OCI-LY3 (cell line): ENCODE results near the gene NTNG2.

Experiments
- H2AFZ ChIP-seq: fragments of 200-600, 300-600 bp; shearing (Covaris generic); 2 replicates; pipeline ENCODE4 v1.6.0; 2014; ENCODE audit warnings: antibody characterized with exemption, low read depth, low read length
- H3K27ac ChIP-seq: fragments of 200-600, 300-600 bp; sonication (generic); 2 replicates; pipeline ENCODE4 v1.5.1; 2014; ENCODE audit warnings: mild to moderate bottlenecking, low read length, moderate library complexity, mixed read lengths
- H3K27me3 ChIP-seq: fragments of 200-600, 300-600 bp; sonication (generic); 2 replicates; pipeline ENCODE4 v1.6.1; 2014; ENCODE audit warnings: low read depth, low read length, mixed read lengths
- H3K36me3 ChIP-seq: fragments of 200-600, 300-600 bp; sonication (generic); replicated peaks from 2 replicates; pipeline ENCODE3; 2014; ENCODE audit warnings: low read depth, low read length, mixed read lengths
- H3K4me1 ChIP-seq: fragments of 300-600, 200-600 bp; sonication (generic); 2 replicates; pipeline ENCODE4 v1.6.1; 2014; ENCODE audit warnings: low read length, mixed read lengths
- H3K4me2 ChIP-seq: fragments of 200-600, 300-600 bp; sonication (generic); 2 replicates; pipeline ENCODE4 v1.6.1; 2014; ENCODE audit warnings: low read length, mixed read lengths
- H3K4me3 ChIP-seq: fragments of 300-600, 200-600 bp; sonication (generic); 2 replicates; pipeline ENCODE4 v1.5.1; 2014; ENCODE audit warnings: antibody characterized with exemption, mild to moderate bottlenecking, low read length, moderate library complexity
- H3K79me2 ChIP-seq: fragments of 300-600, 200-600 bp; shearing (Covaris generic); 2 replicates; pipeline ENCODE4 v1.6.1; 2014; ENCODE audit warnings: mild to moderate bottlenecking, low read length, mixed read lengths
- H3K9ac ChIP-seq: fragments of 300-600, 200-600 bp; shearing (Covaris generic); 2 replicates; pipeline ENCODE4 v1.6.0; 2014; ENCODE audit warnings: mild to moderate bottlenecking, low read length, moderate library complexity
- H3K9me3 ChIP-seq: fragments of 200-600, 300-600 bp; shearing (Covaris generic); 2 replicates; pipeline ENCODE4 v1.6.1; 2014; ENCODE audit warnings: low read length, mixed read lengths; ENCODE audit not compliant: insufficient read depth
- H4K20me1 ChIP-seq: fragments of 200-600, 300-600 bp; sonication (generic); 2 replicates; pipeline ENCODE4 v1.6.1; 2016; ENCODE audit warnings: low read length, mixed read lengths; ENCODE audit not compliant: insufficient read depth
- EZH2phosphoT487 ChIP-seq: fragments of 200-600 bp; shearing (Covaris generic); IDR thresholded peaks from 2 replicates; pipeline ENCODE4 v1.6.1; 2018; ENCODE audit warnings: antibody characterized with exemption, mixed run types, low read depth
- TF ChIP-seq, protein P1 (sequence below): fragments of 200-600, 300-600 bp; sonication (generic); IDR thresholded peaks from 2 replicates; pipeline ENCODE4 v1.5.1; 2014; ENCODE audit warnings: antibody characterized with exemption, low read length, low read depth

The NTNG2 gene

DNA sequence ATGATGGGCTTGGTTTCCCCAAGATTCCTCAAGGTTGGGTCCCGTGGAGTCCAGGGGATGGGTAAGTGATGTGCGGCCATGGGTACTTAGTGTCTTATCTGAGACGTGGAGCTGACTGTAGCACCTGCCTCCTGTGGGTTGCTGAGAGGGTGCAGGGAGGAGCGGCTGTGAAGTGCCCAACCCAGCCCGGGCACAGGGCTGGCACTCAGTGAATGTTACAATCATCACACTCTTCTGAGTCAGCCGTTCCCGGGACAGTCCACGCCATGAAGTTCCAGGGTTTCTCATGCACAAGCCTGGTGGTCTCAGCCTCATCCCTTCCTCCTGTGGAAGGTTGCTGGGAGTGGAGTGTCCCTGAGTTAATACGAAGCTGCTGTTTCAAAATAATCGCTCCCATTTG lies 29.1 kb downstream of the NTNG2 start:
- Histone ChIP-seq H3K27me3 (peaks cover 14% of the 10 kb centered on the region), H3K4me2 (no peak overlapping the region), H3K4me1 (peaks cover 22% of the 10 kb centered on the region), H3K27ac (no peak overlapping the region), H3K4me3 (no peak overlapping the region), H3K9me3 (no peaks in the 10 kb centered on the region), H4K20me1 (no peaks in the 10 kb centered on the region), H3K79me2 (no peaks in the 10 kb centered on the region), H2AFZ (no peak overlapping the region), H3K9ac (no peak overlapping the region), H3K36me3 (no peaks in the 10 kb centered on the region)
- TF ChIP-seq EZH2phosphoT487: no peak
- TF ChIP-seq, protein P1, sequence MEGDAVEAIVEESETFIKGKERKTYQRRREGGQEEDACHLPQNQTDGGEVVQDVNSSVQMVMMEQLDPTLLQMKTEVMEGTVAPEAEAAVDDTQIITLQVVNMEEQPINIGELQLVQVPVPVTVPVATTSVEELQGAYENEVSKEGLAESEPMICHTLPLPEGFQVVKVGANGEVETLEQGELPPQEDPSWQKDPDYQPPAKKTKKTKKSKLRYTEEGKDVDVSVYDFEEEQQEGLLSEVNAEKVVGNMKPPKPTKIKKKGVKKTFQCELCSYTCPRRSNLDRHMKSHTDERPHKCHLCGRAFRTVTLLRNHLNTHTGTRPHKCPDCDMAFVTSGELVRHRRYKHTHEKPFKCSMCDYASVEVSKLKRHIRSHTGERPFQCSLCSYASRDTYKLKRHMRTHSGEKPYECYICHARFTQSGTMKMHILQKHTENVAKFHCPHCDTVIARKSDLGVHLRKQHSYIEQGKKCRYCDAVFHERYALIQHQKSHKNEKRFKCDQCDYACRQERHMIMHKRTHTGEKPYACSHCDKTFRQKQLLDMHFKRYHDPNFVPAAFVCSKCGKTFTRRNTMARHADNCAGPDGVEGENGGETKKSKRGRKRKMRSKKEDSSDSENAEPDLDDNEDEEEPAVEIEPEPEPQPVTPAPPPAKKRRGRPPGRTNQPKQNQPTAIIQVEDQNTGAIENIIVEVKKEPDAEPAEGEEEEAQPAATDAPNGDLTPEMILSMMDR: no peak

DNA sequence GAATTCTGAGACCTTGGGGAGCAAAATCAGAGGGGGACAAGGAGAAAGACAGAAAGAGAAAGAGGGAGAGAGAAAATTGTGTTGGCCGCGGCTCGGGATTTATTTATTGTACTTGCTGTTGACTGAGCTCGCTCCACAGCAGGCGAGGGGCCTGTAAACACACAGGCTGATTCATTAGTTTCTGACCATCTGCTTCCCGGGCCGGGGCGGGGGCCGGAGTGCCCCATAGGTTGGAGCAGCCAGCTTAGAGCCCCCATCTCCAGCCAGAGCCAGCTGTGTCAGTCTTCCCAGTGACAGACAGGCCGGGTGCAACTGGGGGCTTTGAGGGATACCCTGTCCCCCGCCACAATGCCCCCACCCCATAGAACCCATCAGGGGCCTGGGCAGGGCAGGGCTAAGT lies 30.9 kb downstream of the NTNG2 start:
- Histone ChIP-seq H4K20me1 (no peaks in the 10 kb centered on the region), H3K4me2 (no peak overlapping the region), H3K79me2 (no peaks in the 10 kb centered on the region), H3K27ac (no peak overlapping the region), H3K4me3 (no peak overlapping the region), H3K36me3 (no peaks in the 10 kb centered on the region), H2AFZ (no peak overlapping the region), H3K4me1 (peaks cover 5% of the 10 kb centered on the region), H3K27me3 (0 out of 2 replicates have a peak, but pooled peaks cover 3% of the 10 kb centered on the region), H3K9me3 (no peaks in the 10 kb centered on the region), H3K9ac (no peak overlapping the region)
- TF ChIP-seq EZH2phosphoT487: no peak
- TF ChIP-seq, protein P1: no peak

DNA sequence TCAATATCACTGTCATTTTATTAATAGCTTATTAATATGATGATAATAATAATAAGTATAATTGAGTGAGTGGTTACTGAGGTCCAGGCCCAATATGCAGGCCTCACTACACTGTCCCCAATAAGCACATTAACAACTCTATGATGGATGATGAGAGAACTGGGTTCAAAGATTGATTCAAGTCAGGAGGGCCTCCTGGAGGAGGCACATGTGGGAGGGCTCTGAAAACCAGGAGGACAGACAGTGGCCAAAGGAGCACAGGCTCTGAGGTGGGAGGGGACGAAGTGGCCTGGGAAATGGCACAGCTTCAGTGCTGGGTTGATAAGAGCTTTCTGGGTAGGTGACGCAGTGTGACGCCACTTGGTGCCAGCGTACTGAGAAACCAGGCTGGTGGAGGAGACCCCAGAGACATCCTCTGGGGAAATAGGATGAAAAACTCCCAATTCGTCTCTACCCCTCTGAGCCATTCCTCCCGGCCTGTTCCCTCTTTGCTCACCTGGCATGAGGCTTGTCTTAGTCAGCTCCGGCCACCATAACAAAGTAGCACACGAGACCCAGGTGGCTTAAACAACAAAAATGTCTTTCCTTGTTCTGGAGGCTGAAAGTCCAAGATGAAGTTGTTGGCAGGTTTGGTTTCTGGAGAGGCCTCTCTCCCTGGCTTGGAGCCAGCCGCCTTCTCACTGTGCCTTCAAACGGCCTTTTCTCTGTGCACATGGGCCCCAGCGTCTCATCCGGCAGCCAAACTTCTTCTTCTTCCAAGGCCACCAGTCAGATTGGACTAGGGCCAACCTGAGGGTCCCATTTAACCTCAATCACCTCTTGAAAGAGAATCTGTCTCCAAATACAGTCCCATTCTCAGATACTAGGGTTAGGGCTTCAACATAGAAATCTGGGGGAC lies 31.6 kb downstream of the NTNG2 start:
- H3K27ac ChIP-seq: no peak overlapping the region
- no peaks in the 10 kb centered on the region for H3K36me3 ChIP-seq
- no peak for TF ChIP-seq EZH2phosphoT487
- TF ChIP-seq, protein P1: no peak

GRCh38 chr9:132194508-132194907 lies 32.6 kb downstream of the NTNG2 start:
- Histone ChIP-seq H3K9ac (no peak overlapping the region), H3K79me2 (no peaks in the 10 kb centered on the region), H3K27ac (no peak overlapping the region), H3K9me3 (no peaks in the 10 kb centered on the region), H2AFZ (no peak overlapping the region), H3K36me3 (peaks cover 3% of the 10 kb centered on the region), H3K4me2 (no peak overlapping the region), H4K20me1 (no peaks in the 10 kb centered on the region), H3K27me3 (0 out of 2 replicates have a peak, but pooled peaks cover 3% of the 10 kb centered on the region), H3K4me3 (no peak overlapping the region), H3K4me1 (no peaks in the 10 kb centered on the region)
- TF ChIP-seq, protein P1: no peak
- no peak for TF ChIP-seq EZH2phosphoT487

More for the DNA sequence above, 31.6 kb downstream of the NTNG2 start:
- no peak overlapping the region for H2AFZ ChIP-seq
- H3K27me3 ChIP-seq: 0 out of 2 replicates have a peak, but pooled peaks cover 3% of the 10 kb centered on the region
- no peak overlapping the region for H3K9ac ChIP-seq
- H3K9me3 ChIP-seq: no peaks in the 10 kb centered on the region
- no peak overlapping the region for H3K4me2 ChIP-seq
- no peaks in the 10 kb centered on the region for H3K4me1 ChIP-seq
- no peaks in the 10 kb centered on the region for H4K20me1 ChIP-seq
- no peaks in the 10 kb centered on the region for H3K79me2 ChIP-seq
- no peak overlapping the region for H3K4me3 ChIP-seq
